HepG2 (cell line): ENCODE measurements around the gene TTLL10. TPM values are rescaled to one million over a fixed set of nuclear protein-coding genes. Genes with fewer than 3 reads are reported as not detected.

Source experiments
- ATAC-seq: fragments of 200-7000 bp; cut with Tn5 transposase; 3 replicates; pipeline ENCODE4 v1.9.1; 2020; ENCODE audit warnings: mild to moderate bottlenecking, moderate library complexity
- BruUV-seq: library from RNA; stranded (reverse); fragments of 400-500 nt; replicated peaks from 2 replicates; lab custom pipeline; 2021; lab: Mats Ljungman, UMichigan
- CTCF ChIA-PET: fragments of 300-600 bp; formaldehyde crosslinking; extraction: SDS; loops from one replicate; lab custom pipeline; 2021; ENCODE audit warnings: low total read pairs, inconsistent platforms, low intra/inter-chr PET ratio; lab: Yijun Ruan, JAX
- POLR2A ChIA-PET: fragments of 350-600 bp; sonication (Branson Sonifier 250); formaldehyde crosslinking; loops from one replicate; lab custom pipeline; 2020; ENCODE audit warnings: antibody characterized with exemption, inconsistent platforms; lab: Yijun Ruan, JAX
- DNase-seq: peaks from one replicate; pipeline ENCODE4 v3.0.0-alpha.2; 2015; ENCODE audit warnings: low spot score
- FAIRE-seq: peaks from 3 replicates; lab custom pipeline; 2011; peaks lifted over from hg19 to GRCh38; lab: Jason Lieb, UNC
- H2AFZ ChIP-seq: one replicate; pipeline ENCODE4 v1.6.1; 2011; ENCODE audit warnings: low read length, inconsistent platforms
- H3K27ac ChIP-seq: fragments of 300-600 bp; 3 replicates; pipeline ENCODE4 v1.8.0; 2011; ENCODE audit warnings: mixed run types, mild to moderate bottlenecking, mixed read lengths, low read length, inconsistent platforms; ENCODE audit not compliant: insufficient read depth; ENCODE audit errors: extremely low read length
- H3K27me3 ChIP-seq, 2 experiments: fragments of 200-600 bp in 1 of 2; 2 replicates in 1 of 2; 3 replicates in 1 of 2; pipeline versions ENCODE4 v1.6.0 to v1.8.0; 2011; ENCODE audit warnings: low read length in 2 of 2, mild to moderate bottlenecking in 2 of 2, moderate library complexity in 2 of 2, inconsistent platforms in 1 of 2; ENCODE audit not compliant: insufficient read depth in 2 of 2, control insufficient read depth in 1 of 2
- H3K36me3 ChIP-seq, 2 experiments: fragments of 200-600 bp in 1 of 2; replicated peaks in 1 of 2; 2 replicates in 1 of 2; 3 replicates in 1 of 2; pipeline versions ENCODE4 v1.5.1 to v1.8.0; 2011; ENCODE audit warnings: low read length in 2 of 2, inconsistent platforms in 1 of 2; ENCODE audit not compliant: insufficient read depth in 2 of 2, control insufficient read depth in 1 of 2
- H3K4me1 ChIP-seq: 2 replicates; pipeline ENCODE4 v1.5.1; 2012; ENCODE audit warnings: low read length, inconsistent platforms; ENCODE audit not compliant: insufficient read depth
- H3K4me2 ChIP-seq: 2 replicates; pipeline ENCODE4 v1.6.0; 2011; ENCODE audit warnings: low read depth, low read length, inconsistent platforms
- H3K4me3 ChIP-seq, 3 experiments: fragments of 200-600 bp in 1 of 3; sonication (generic), shearing (Covaris generic) in 1 of 3; replicated peaks in 1 of 3; 2 replicates each; pipeline ENCODE4 v1.5.1; 2011 to 2016; ENCODE audit warnings: low read length in 3 of 3, inconsistent platforms in 2 of 3, low read depth in 2 of 3, mild to moderate bottlenecking in 2 of 3, control low read depth in 1 of 3, mixed read lengths in 1 of 3; ENCODE audit not compliant: insufficient read depth in 1 of 3
- H3K79me2 ChIP-seq: one replicate; pipeline ENCODE4 v1.6.1; 2011; ENCODE audit warnings: low read length, inconsistent platforms; ENCODE audit not compliant: insufficient read depth
- H3K9ac ChIP-seq: 2 replicates; pipeline ENCODE4 v1.6.0; 2011; ENCODE audit warnings: mild to moderate bottlenecking, low read depth, low read length, inconsistent platforms; ENCODE audit not compliant: insufficient read depth
- H3K9me3 ChIP-seq: 2 replicates; pipeline ENCODE4 v1.5.1; 2012; ENCODE audit warnings: mild to moderate bottlenecking, low read length
- H4K20me1 ChIP-seq: 2 replicates; pipeline ENCODE4 v1.6.0; 2011; ENCODE audit warnings: inconsistent platforms, mild to moderate bottlenecking, low read length, moderate library complexity; ENCODE audit not compliant: insufficient read depth
- ARID5B ChIP-seq: IDR thresholded peaks from 2 replicates; pipeline ENCODE4 v1.4.0; 2020; ENCODE audit warnings: mild to moderate bottlenecking, missing genetic modification reagents
- BORCS8-MEF2B ChIP-seq: sonication (generic); formaldehyde crosslinking; IDR thresholded peaks from 2 replicates; pipeline ENCODE4 v1.8.0; 2022; ENCODE audit warnings: mild to moderate bottlenecking, missing genetic modification reagents
- CENPX ChIP-seq: sonication (generic); formaldehyde crosslinking; IDR thresholded peaks from 2 replicates; pipeline ENCODE4 v1.9.0; 2021; ENCODE audit warnings: mild to moderate bottlenecking, missing genetic modification reagents, moderate library complexity
- FOSL2 ChIP-seq: sonication (generic); formaldehyde crosslinking; IDR thresholded peaks from 2 replicates; pipeline ENCODE4 v1.4.0; 2020; ENCODE audit warnings: missing genetic modification reagents
- KMT2A ChIP-seq: sonication (generic); formaldehyde crosslinking; IDR thresholded peaks from 2 replicates; pipeline ENCODE4 v1.4.0; 2020; ENCODE audit warnings: missing genetic modification reagents
- RFX1 ChIP-seq: fragments of 450-650 bp; IDR thresholded peaks from 2 replicates; pipeline ENCODE4 v1.6.1; 2017
- SRSF1 ChIP-seq: fragments of 200-400 bp; formaldehyde crosslinking; optimal IDR thresholded peaks from 2 replicates; pipeline ENCODE3; 2017; ENCODE audit warnings: mild to moderate bottlenecking, low read depth, low read length, moderate library complexity
- ZBTB7A ChIP-seq: sonication (generic); formaldehyde crosslinking; IDR thresholded peaks from 2 replicates; pipeline ENCODE4 v1.8.0; 2022; ENCODE audit warnings: mild to moderate bottlenecking, missing genetic modification reagents
- ZNF138 ChIP-seq: sonication (generic); formaldehyde crosslinking; IDR thresholded peaks from 2 replicates; pipeline ENCODE4 v1.5.0; 2020; ENCODE audit warnings: mild to moderate bottlenecking, low read depth, missing genetic modification reagents
- ZNF230 ChIP-seq: sonication (generic); formaldehyde crosslinking; IDR thresholded peaks from 2 replicates; pipeline ENCODE4 v1.4.0; 2020; ENCODE audit warnings: mild to moderate bottlenecking, missing genetic modification reagents
- ZNF780A ChIP-seq: sonication (generic); formaldehyde crosslinking; IDR thresholded peaks from 2 replicates; pipeline ENCODE4 v1.8.0; 2022; ENCODE audit warnings: mild to moderate bottlenecking, missing genetic modification reagents, moderate library complexity
- WGBS: methylation state at CpG from one replicate; pipeline ENCODE4 v1.1.6; 2017; ENCODE audit warnings: low lambda C conversion rate; 5-methylcytosine and 5-hydroxymethylcytosine counted together
- in situ Hi-C: cut with HindIII; loops from 2 replicates; pipeline ENCODE4 v1.10.0; 2017; ENCODE audit warnings: low pct_unique_long_range_greater_than_20kb; ENCODE audit not compliant: extremely low pct_ligation_motif_present
- intact Hi-C: fragments of 100-400 bp; cut with micrococcal nuclease; formaldehyde crosslinking; loops from one replicate; pipeline ENCODE4 v1.10.0; 2022; ENCODE audit not compliant: unreplicated experiment
- polyA plus RNA-seq, 8 experiments: library from polyadenylated mRNA; depleted of rRNA in 3 of 8; stranded (reverse) in 7 of 8; unstranded in 1 of 8; fragments of >200 nt; fragmentation: Illumina TruSeq in 4 of 8; extraction: Trizol in 4 of 8; gene quantifications; 2 replicates each; pipeline versions ENCODE4 v1.2.1 to v1.2.3, GENCODE V29; 2011 to 2016; ENCODE audit warnings: low read depth in 4 of 8, missing spikeins in 1 of 8, mixed read lengths in 1 of 8; ENCODE audit not compliant: insufficient read depth in 1 of 8
- total RNA-seq, 5 experiments: library from RNA; depleted of rRNA; stranded (reverse); fragments of >200 nt; fragmentation: Illumina TruSeq; extraction: Trizol; gene quantifications; 2 replicates each; pipeline ENCODE4 v1.2.3, GENCODE V29; 2016; ENCODE audit warnings: low read depth in 1 of 5

Gene TTLL10
- total and polyA plus RNA-seq, 2 of the 13 experiments (the other 11 are each of a cell fraction or from before 2014, with no cell fraction given): not detected

GRCh38 chr1:1149416-1149815, 24.3 kb upstream of the TTLL10 start (continued):
- TF ChIP-seq ARID5B (CRISPR knock-in tag): no peak
- TF ChIP-seq SRSF1: no peak
- TF ChIP-seq CENPX (CRISPR knock-in tag): no peak
- TF ChIP-seq ZBTB7A: no peak
- TF ChIP-seq ZNF138 (CRISPR knock-in tag): no peak
- TF ChIP-seq KMT2A (CRISPR knock-in tag): no peak
- TF ChIP-seq RFX1: no peak
- no peak for TF ChIP-seq ZNF230 (CRISPR knock-in tag)
- TF ChIP-seq BORCS8-MEF2B: no peak

- no peak; the same call in 2 of the 3 replicates for ATAC-seq
- FAIRE-seq: no peak
- no peaks in the 10 kb centered on the region for H3K79me2 ChIP-seq
- CTCF ChIA-PET: no interaction called here
- 80% methylated on average over 1 of the region's 12 CpGs for WGBS
- no peaks in the 10 kb centered on the region for H3K36me3 ChIP-seq
- H3K4me2 ChIP-seq: no peak overlapping the region
- H3K4me3 ChIP-seq: no peak overlapping the region
- peaks cover 10% of the 10 kb centered on the region for H3K4me1 ChIP-seq
- H3K9me3 ChIP-seq: no peaks in the 10 kb centered on the region
- no peaks in the 10 kb centered on the region for H3K27me3 ChIP-seq
- H3K27ac ChIP-seq: no peak overlapping the region
- TF ChIP-seq FOSL2 (CRISPR knock-in tag) (peak; percentile 22; the same call in 1 of the 2 replicates), ZNF780A (no peak)
- intact Hi-C loops: no loop called here
- DNase-seq: no peak
- in situ Hi-C loops: no loop called here
- H4K20me1 ChIP-seq: no peaks in the 10 kb centered on the region; the same call in 1 of the 2 replicates
- no peak overlapping the region for H3K9ac ChIP-seq
- POLR2A ChIA-PET: no interaction called here
- no TSS peak for BruUV-seq
- no peak overlapping the region for H2AFZ ChIP-seq
These were observed 23.6 kb upstream of the TTLL10 start for GRCh38 chr1:1150100-1150499.
